Neural crest cell (in vitro differentiated cells): ENCODE results near the gene PKP4. TPM values are rescaled to one million over a fixed set of nuclear protein-coding genes. Genes with fewer than 3 reads are reported as not detected.

Experiments
- DNase-seq: peaks from one replicate; pipeline ENCODE4 v3.0.0; 2021; ENCODE audit warnings: low read depth, mixed read lengths, low spot score
- H3K27ac Mint-ChIP-seq: one replicate; pipeline ENCODE4 v1.8.0; 2021; ENCODE audit warnings: mild to moderate bottlenecking, mixed read lengths; ENCODE audit not compliant: unreplicated experiment
- H3K27me3 Mint-ChIP-seq: 2 replicates; pipeline ENCODE4 v1.8.0; 2021; ENCODE audit warnings: low read depth, mild to moderate bottlenecking, mixed read lengths
- H3K36me3 Mint-ChIP-seq: 2 replicates; pipeline ENCODE4 v1.8.0; 2021; ENCODE audit warnings: low read depth, mild to moderate bottlenecking, mixed read lengths
- H3K4me1 Mint-ChIP-seq: 2 replicates; pipeline ENCODE4 v1.8.0; 2021; ENCODE audit warnings: mixed read lengths
- H3K4me3 Mint-ChIP-seq: one replicate; pipeline ENCODE4 v1.8.0; 2021; ENCODE audit warnings: mild to moderate bottlenecking, mixed read lengths
- H3K9me3 Mint-ChIP-seq: 2 replicates; pipeline ENCODE4 v1.8.0; 2021; ENCODE audit warnings: mixed read lengths
- total RNA-seq: library from RNA; stranded (reverse); gene quantifications from 2 replicates; pipeline ENCODE4 v1.2.1, GENCODE V29; 2021
- TF ChIP-seq, protein P1 (sequence below): fragments of 200-600 bp; sonication (generic); conservative IDR thresholded peaks from 2 replicates; pipeline ENCODE4 v1.5.0; 2021; ENCODE audit warnings: antibody characterized with exemption, mild to moderate bottlenecking

The PKP4 gene
- total RNA-seq, 1 donor from 2014 or later, result 52.7 TPM

DNA sequence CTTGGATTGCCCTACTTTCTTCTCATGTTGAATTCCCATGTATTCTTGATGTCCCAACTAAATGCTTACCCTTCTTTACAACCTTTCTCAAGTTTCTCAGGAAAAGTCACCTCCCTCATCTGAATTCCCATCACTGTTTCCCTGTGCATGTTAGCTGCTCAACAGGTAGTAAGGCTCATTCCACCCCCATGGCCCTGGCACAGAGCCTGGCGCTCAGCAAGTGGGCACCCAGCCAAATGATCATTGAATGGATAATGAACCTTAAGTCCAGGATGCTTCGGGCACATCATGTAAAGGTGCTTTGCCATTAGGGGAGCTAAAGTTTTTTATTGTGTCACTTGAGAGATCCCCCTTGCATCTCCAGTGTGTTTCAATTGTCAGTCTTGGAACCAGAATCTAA, 124.0 kb downstream of the PKP4 start:
- Mint-ChIP-seq H3K9me3 (no peaks in the 10 kb centered on the region), H3K4me3 (no peak overlapping the region), H3K27me3 (no peaks in the 10 kb centered on the region), H3K27ac (no peak overlapping the region), H3K4me1 (no peaks in the 10 kb centered on the region), H3K36me3 (peaks cover 8% of the 10 kb centered on the region)
- TF ChIP-seq, protein P1, sequence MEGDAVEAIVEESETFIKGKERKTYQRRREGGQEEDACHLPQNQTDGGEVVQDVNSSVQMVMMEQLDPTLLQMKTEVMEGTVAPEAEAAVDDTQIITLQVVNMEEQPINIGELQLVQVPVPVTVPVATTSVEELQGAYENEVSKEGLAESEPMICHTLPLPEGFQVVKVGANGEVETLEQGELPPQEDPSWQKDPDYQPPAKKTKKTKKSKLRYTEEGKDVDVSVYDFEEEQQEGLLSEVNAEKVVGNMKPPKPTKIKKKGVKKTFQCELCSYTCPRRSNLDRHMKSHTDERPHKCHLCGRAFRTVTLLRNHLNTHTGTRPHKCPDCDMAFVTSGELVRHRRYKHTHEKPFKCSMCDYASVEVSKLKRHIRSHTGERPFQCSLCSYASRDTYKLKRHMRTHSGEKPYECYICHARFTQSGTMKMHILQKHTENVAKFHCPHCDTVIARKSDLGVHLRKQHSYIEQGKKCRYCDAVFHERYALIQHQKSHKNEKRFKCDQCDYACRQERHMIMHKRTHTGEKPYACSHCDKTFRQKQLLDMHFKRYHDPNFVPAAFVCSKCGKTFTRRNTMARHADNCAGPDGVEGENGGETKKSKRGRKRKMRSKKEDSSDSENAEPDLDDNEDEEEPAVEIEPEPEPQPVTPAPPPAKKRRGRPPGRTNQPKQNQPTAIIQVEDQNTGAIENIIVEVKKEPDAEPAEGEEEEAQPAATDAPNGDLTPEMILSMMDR, result no peak
- no peak for DNase-seq

- no peak overlapping the region for H3K4me3 Mint-ChIP-seq
- H3K4me1 Mint-ChIP-seq, result no peaks in the 10 kb centered on the region
- peaks cover 8% of the 10 kb centered on the region for H3K36me3 Mint-ChIP-seq
- no peak overlapping the region for H3K27ac Mint-ChIP-seq
- TF ChIP-seq, protein P1, result no peak
- DNase-seq, result no peak
- H3K27me3 Mint-ChIP-seq, result no peaks in the 10 kb centered on the region
- H3K9me3 Mint-ChIP-seq, result no peaks in the 10 kb centered on the region
Measured at GRCh38 chr2:158582670-158583069, 125.9 kb downstream of the PKP4 start.

- TF ChIP-seq, protein P1, result no peak
Measured at GRCh38 chr2:158583923-158584322, 127.2 kb downstream of the PKP4 start.

GRCh38 chr2:158586491-158586890, 129.7 kb downstream of the PKP4 start:
- DNase-seq, result no peak
- Mint-ChIP-seq H3K4me3 (no peak overlapping the region), H3K36me3 (peaks cover 5% of the 10 kb centered on the region), H3K27me3 (no peaks in the 10 kb centered on the region), H3K9me3 (no peaks in the 10 kb centered on the region), H3K27ac (no peak overlapping the region), H3K4me1 (no peaks in the 10 kb centered on the region)
- TF ChIP-seq, protein P1, result no peak

More at GRCh38 chr2:158583923-158584322, 127.2 kb downstream of the PKP4 start:
- H3K4me1 Mint-ChIP-seq, result no peaks in the 10 kb centered on the region
- H3K4me3 Mint-ChIP-seq, result no peak overlapping the region
- no peak for DNase-seq
- peaks cover 8% of the 10 kb centered on the region for H3K36me3 Mint-ChIP-seq
- no peaks in the 10 kb centered on the region for H3K27me3 Mint-ChIP-seq
- no peak overlapping the region for H3K27ac Mint-ChIP-seq
- H3K9me3 Mint-ChIP-seq, result no peaks in the 10 kb centered on the region

GRCh38 chr2:158589303-158589702, 132.6 kb downstream of the PKP4 start:
- H3K27ac Mint-ChIP-seq, result peak overlapping the region; percentile 39
- peaks cover 2% of the 10 kb centered on the region for H3K36me3 Mint-ChIP-seq
- TF ChIP-seq, protein P1, result no peak
- H3K27me3 Mint-ChIP-seq, result no peaks in the 10 kb centered on the region
- no peaks in the 10 kb centered on the region for H3K9me3 Mint-ChIP-seq
- H3K4me1 Mint-ChIP-seq, result no peaks in the 10 kb centered on the region
- DNase-seq, result no peak
- no peak overlapping the region for H3K4me3 Mint-ChIP-seq
